OCI-LY7 (cell line): ENCODE results near the gene RBM42. TPM values are rescaled to one million over a fixed set of nuclear protein-coding genes. Genes with fewer than 3 reads are reported as not detected.

Source experiments
- BruUV-seq: library from RNA; stranded (reverse); fragments of 400-500 nt; replicated peaks from 2 replicates; lab custom pipeline; 2021; lab: Mats Ljungman, UMichigan
- CTCF ChIA-PET: fragments of 300-600 bp; sonication (Branson Sonifier 250); formaldehyde crosslinking; loops from one replicate; lab custom pipeline; 2022; ENCODE audit warnings: antibody characterized with exemption; ENCODE audit not compliant: unreplicated experiment; lab: Charles Lee
- POLR2A ChIA-PET: fragments of 300-600 bp; sonication (Branson Sonifier 250); formaldehyde crosslinking; loops from one replicate; lab custom pipeline; 2022; ENCODE audit warnings: antibody characterized with exemption; lab: Charles Lee
- DNase-seq: peaks from one replicate; pipeline ENCODE4 v3.0.0-alpha.2; 2015; ENCODE audit warnings: low spot score
- H2AFZ ChIP-seq: fragments of 200-600 bp; sonication (generic), shearing (Covaris generic); 2 replicates; pipeline ENCODE4 v1.6.1; 2014; ENCODE audit warnings: mild to moderate bottlenecking, antibody characterized with exemption, low read length, moderate library complexity
- H3K27ac ChIP-seq: fragments of 200-600 bp; sonication (generic); 2 replicates; pipeline ENCODE4 v1.5.1; 2014; ENCODE audit warnings: mixed run types, low read depth, mild to moderate bottlenecking, moderate library complexity, low read length, inconsistent platforms; ENCODE audit not compliant: poor library complexity, severe bottlenecking
- H3K36me3 ChIP-seq: fragments of 200-600 bp; sonication (generic); 2 replicates; pipeline ENCODE4 v1.6.1; 2014; ENCODE audit warnings: mild to moderate bottlenecking, antibody characterized with exemption, low read length, moderate library complexity, mixed read lengths; ENCODE audit not compliant: insufficient read depth
- H3K4me1 ChIP-seq: fragments of 200-600 bp; sonication (generic); 2 replicates; pipeline ENCODE4 v1.5.1; 2014; ENCODE audit warnings: mild to moderate bottlenecking, low read length; ENCODE audit not compliant: insufficient read depth, poor library complexity, severe bottlenecking
- H3K4me2 ChIP-seq: fragments of 200-600 bp; sonication (generic); 2 replicates; pipeline ENCODE4 v1.6.1; 2014; ENCODE audit warnings: mild to moderate bottlenecking, low read length
- H3K4me3 ChIP-seq: fragments of 200-600 bp; sonication (generic); 2 replicates; pipeline ENCODE4 v1.5.1; 2014; ENCODE audit warnings: mild to moderate bottlenecking, low read depth, low read length; ENCODE audit not compliant: poor library complexity, severe bottlenecking
- H3K79me2 ChIP-seq: fragments of 200-600 bp; sonication (generic); 2 replicates; pipeline ENCODE4 v1.6.1; 2016; ENCODE audit warnings: low read depth, mild to moderate bottlenecking, low read length, moderate library complexity, mixed read lengths; ENCODE audit not compliant: insufficient read depth
- H3K9me2 ChIP-seq: fragments of 200-600 bp; sonication (generic); 2 replicates; pipeline ENCODE4 v1.6.1; 2016; ENCODE audit warnings: mild to moderate bottlenecking, low read length, mixed read lengths; ENCODE audit not compliant: insufficient read depth
- H3K9me3 ChIP-seq: fragments of 200-600 bp; sonication (generic); 2 replicates; pipeline ENCODE4 v1.6.1; 2014; ENCODE audit warnings: mild to moderate bottlenecking, mixed run types, low read length, mixed read lengths
- H4K20me1 ChIP-seq: fragments of 200-600 bp; sonication (generic); 2 replicates; pipeline ENCODE4 v1.6.1; 2014; ENCODE audit warnings: mild to moderate bottlenecking, antibody characterized with exemption, low read length, moderate library complexity, mixed read lengths; ENCODE audit not compliant: insufficient read depth
- EZH2phosphoT487 ChIP-seq: fragments of 200-600 bp; sonication (generic); IDR thresholded peaks from 2 replicates; pipeline ENCODE4 v1.6.1; 2018; ENCODE audit warnings: low read depth, borderline replicate concordance, mild to moderate bottlenecking, mixed run types, antibody characterized with exemption, low read length, moderate library complexity, mixed read lengths
- intact Hi-C: fragments of 100-400 bp; cut with micrococcal nuclease; formaldehyde crosslinking; loops from one replicate; pipeline ENCODE4 v1.10.0; 2022; ENCODE audit not compliant: unreplicated experiment
- total RNA-seq, 2 experiments: library from RNA; depleted of rRNA in 1 of 2; stranded (reverse); fragments of >200 nt in 1 of 2; shearing (Covaris generic) in 1 of 2; gene quantifications; 2 replicates each; pipeline ENCODE4 v1.2.3, GENCODE V29; 2014 to 2022
- TF ChIP-seq, protein P1 (sequence below): fragments of 200-600 bp; sonication (generic); conservative IDR thresholded peaks from 2 replicates; pipeline ENCODE4 v1.5.1; 2014; ENCODE audit warnings: mild to moderate bottlenecking, antibody characterized with exemption, low read length, moderate library complexity, mixed read lengths

RBM42 gene
- total RNA-seq, 2 experiments from 2014 or later, result 62.0 to 115 TPM

DNA sequence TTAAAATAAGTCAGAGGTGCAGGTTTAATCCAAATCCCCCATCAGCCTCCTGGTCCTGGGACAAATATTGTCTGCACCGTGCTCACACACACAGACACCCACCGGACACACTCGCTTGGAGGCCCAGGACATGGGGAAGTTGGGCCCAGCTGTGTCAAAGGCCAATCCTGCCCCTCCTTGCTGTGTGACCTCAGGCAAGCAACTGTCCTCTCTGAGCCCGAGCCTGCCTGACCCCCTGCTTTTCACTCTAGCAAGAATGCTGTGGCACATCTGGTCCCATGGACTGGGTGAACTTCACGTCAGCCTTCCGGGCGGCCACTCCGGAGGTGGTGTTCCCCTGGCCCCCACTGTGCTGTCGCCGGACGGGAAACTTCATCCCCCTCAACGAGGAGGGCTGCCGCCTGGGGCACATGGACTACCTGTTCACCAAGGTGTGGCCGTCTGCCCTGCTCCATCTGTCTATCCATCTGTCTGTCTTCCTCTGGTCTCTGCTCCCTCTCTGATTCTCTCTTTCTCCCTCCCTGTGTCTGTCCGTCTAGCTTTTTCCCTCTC is 46.8 kb downstream of the RBM42 start:
- Histone ChIP-seq H3K36me3 (no peaks in the 10 kb centered on the region), H3K27ac (no peak overlapping the region), H2AFZ (no peak overlapping the region), H3K4me1 (no peaks in the 10 kb centered on the region), H3K9me2 (no peaks in the 10 kb centered on the region), H3K4me2 (no peak overlapping the region), H3K9me3 (no peaks in the 10 kb centered on the region), H4K20me1 (no peaks in the 10 kb centered on the region), H3K79me2 (no peaks in the 10 kb centered on the region), H3K4me3 (no peak overlapping the region)
- ChIA-PET POLR2A (interaction anchor here (0.6 kb wide), 1 partner anchor 16 kb away, joined by 3 read pairs; no protein-coding TSS in a partner anchor), CTCF (no interaction called here)
- intact Hi-C loops, result no loop called here
- DNase-seq, result no peak
- no TSS peak for BruUV-seq
- TF ChIP-seq, protein P1, sequence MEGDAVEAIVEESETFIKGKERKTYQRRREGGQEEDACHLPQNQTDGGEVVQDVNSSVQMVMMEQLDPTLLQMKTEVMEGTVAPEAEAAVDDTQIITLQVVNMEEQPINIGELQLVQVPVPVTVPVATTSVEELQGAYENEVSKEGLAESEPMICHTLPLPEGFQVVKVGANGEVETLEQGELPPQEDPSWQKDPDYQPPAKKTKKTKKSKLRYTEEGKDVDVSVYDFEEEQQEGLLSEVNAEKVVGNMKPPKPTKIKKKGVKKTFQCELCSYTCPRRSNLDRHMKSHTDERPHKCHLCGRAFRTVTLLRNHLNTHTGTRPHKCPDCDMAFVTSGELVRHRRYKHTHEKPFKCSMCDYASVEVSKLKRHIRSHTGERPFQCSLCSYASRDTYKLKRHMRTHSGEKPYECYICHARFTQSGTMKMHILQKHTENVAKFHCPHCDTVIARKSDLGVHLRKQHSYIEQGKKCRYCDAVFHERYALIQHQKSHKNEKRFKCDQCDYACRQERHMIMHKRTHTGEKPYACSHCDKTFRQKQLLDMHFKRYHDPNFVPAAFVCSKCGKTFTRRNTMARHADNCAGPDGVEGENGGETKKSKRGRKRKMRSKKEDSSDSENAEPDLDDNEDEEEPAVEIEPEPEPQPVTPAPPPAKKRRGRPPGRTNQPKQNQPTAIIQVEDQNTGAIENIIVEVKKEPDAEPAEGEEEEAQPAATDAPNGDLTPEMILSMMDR, result no peak
- TF ChIP-seq EZH2phosphoT487, result no peak

Other genes starting within 250 kb of the RBM42 start
- gene FFAR2, start 180.8 kb upstream of the RBM42 start, total RNA-seq (2014; rRNA removed; shearing (Covaris generic)), result not detected in 2 replicates
- gene FFAR2, start 180.8 kb upstream of the RBM42 start, total RNA-seq (2022), result not detected in 2 replicates
- not detected in 2 replicates for gene KRTDAP, start 138.6 kb upstream of the RBM42 start, total RNA-seq (2014; rRNA removed; shearing (Covaris generic))
- not detected in 2 replicates for gene KRTDAP, start 138.6 kb upstream of the RBM42 start, total RNA-seq (2022)
- not detected in 2 replicates for gene DMKN, start 115.4 kb upstream of the RBM42 start, total RNA-seq (2014; rRNA removed; shearing (Covaris generic))
- gene DMKN, start 115.4 kb upstream of the RBM42 start, total RNA-seq (2022), result not detected in 2 replicates
- gene SBSN, start 100.7 kb upstream of the RBM42 start, total RNA-seq (2014; rRNA removed; shearing (Covaris generic)), result not detected in 2 replicates
- gene SBSN, start 100.7 kb upstream of the RBM42 start, total RNA-seq (2022), result not detected in 2 replicates
- not detected in 2 replicates for gene GAPDHS, start 95.6 kb upstream of the RBM42 start, total RNA-seq (2014; rRNA removed; shearing (Covaris generic))
- gene GAPDHS, start 95.6 kb upstream of the RBM42 start, total RNA-seq (2022), result not detected in 2 replicates
- gene TMEM147, start 83.4 kb upstream of the RBM42 start, total RNA-seq (2014; rRNA removed; shearing (Covaris generic)), result 83.2 and 85.8 TPM in 2 replicates
- gene TMEM147, start 83.4 kb upstream of the RBM42 start, total RNA-seq (2022), result 40.9 and 47.1 TPM in 2 replicates
- 0.15 and 0.92 TPM in 2 replicates for gene ATP4A, start 65.4 kb upstream of the RBM42 start, total RNA-seq (2014; rRNA removed; shearing (Covaris generic))
- gene ATP4A, start 65.4 kb upstream of the RBM42 start, total RNA-seq (2022), result 0.33 and 0.36 TPM in 2 replicates
- gene PMIS2, start 42.9 kb upstream of the RBM42 start, total RNA-seq (2014; rRNA removed; shearing (Covaris generic)), result not detected in 2 replicates
- gene PMIS2, start 42.9 kb upstream of the RBM42 start, total RNA-seq (2022), result not detected in 2 replicates
- 61.5 and 66.8 TPM in 2 replicates for gene HAUS5, start 16.3 kb upstream of the RBM42 start, total RNA-seq (2014; rRNA removed; shearing (Covaris generic))
- gene HAUS5, start 16.3 kb upstream of the RBM42 start, total RNA-seq (2022), result 58.1 and 59.7 TPM in 2 replicates
- gene ETV2, start 12.7 kb downstream of the RBM42 start, total RNA-seq (2014; rRNA removed; shearing (Covaris generic)), result 0.25 and 0.57 TPM in 2 replicates
- 1.7 and 2.0 TPM in 2 replicates for gene ETV2, start 12.7 kb downstream of the RBM42 start, total RNA-seq (2022)
- gene COX6B1, start 19.3 kb downstream of the RBM42 start, total RNA-seq (2014; rRNA removed; shearing (Covaris generic)), result 404 and 536 TPM in 2 replicates
- 373 and 395 TPM in 2 replicates for gene COX6B1, start 19.3 kb downstream of the RBM42 start, total RNA-seq (2022)
- not detected in 2 replicates for gene UPK1A, start 37.5 kb downstream of the RBM42 start, total RNA-seq (2014; rRNA removed; shearing (Covaris generic))
- not detected in 2 replicates for gene UPK1A, start 37.5 kb downstream of the RBM42 start, total RNA-seq (2022)
- not detected in 2 replicates for gene ZBTB32, start 75.5 kb downstream of the RBM42 start, total RNA-seq (2014; rRNA removed; shearing (Covaris generic))
- gene ZBTB32, start 75.5 kb downstream of the RBM42 start, total RNA-seq (2022), result not detected in 2 replicates
- gene KMT2B, start 89.0 kb downstream of the RBM42 start, total RNA-seq (2014; rRNA removed; shearing (Covaris generic)), result 18.0 and 25.2 TPM in 2 replicates
- 56.2 and 57.2 TPM in 2 replicates for gene KMT2B, start 89.0 kb downstream of the RBM42 start, total RNA-seq (2022)
- gene IGFLR1, start 113.4 kb downstream of the RBM42 start, total RNA-seq (2014; rRNA removed; shearing (Covaris generic)), result 8.5 and 11.4 TPM in 2 replicates
- 18.3 and 21.5 TPM in 2 replicates for gene IGFLR1, start 113.4 kb downstream of the RBM42 start, total RNA-seq (2022)
- 16.1 and 33.6 TPM in 2 replicates for gene U2AF1L4, start 116.4 kb downstream of the RBM42 start, total RNA-seq (2014; rRNA removed; shearing (Covaris generic))
- gene U2AF1L4, start 116.4 kb downstream of the RBM42 start, total RNA-seq (2022), result 35.2 and 37.5 TPM in 2 replicates
- gene PSENEN, start 116.6 kb downstream of the RBM42 start, total RNA-seq (2014; rRNA removed; shearing (Covaris generic)), result 20.8 and 25.7 TPM in 2 replicates
- gene PSENEN, start 116.6 kb downstream of the RBM42 start, total RNA-seq (2022), result 51.0 and 53.7 TPM in 2 replicates
- gene LIN37, start 119.5 kb downstream of the RBM42 start, total RNA-seq (2014; rRNA removed; shearing (Covaris generic)), result 6.0 and 11.6 TPM in 2 replicates
- gene LIN37, start 119.5 kb downstream of the RBM42 start, total RNA-seq (2022), result 11.7 and 20.0 TPM in 2 replicates
- gene HSPB6, start 128.0 kb downstream of the RBM42 start, total RNA-seq (2014; rRNA removed; shearing (Covaris generic)), result not detected in 2 replicates
- 1.7 and 1.8 TPM in 2 replicates for gene HSPB6, start 128.0 kb downstream of the RBM42 start, total RNA-seq (2022)
- gene PROSER3, start 129.1 kb downstream of the RBM42 start, total RNA-seq (2014; rRNA removed; shearing (Covaris generic)), result 15.2 and 17.2 TPM in 2 replicates
- 66.1 and 70.6 TPM in 2 replicates for gene PROSER3, start 129.1 kb downstream of the RBM42 start, total RNA-seq (2022)
- gene ARHGAP33, start 146.5 kb downstream of the RBM42 start, total RNA-seq (2014; rRNA removed; shearing (Covaris generic)), result 15.1 and 21.3 TPM in 2 replicates
- gene ARHGAP33, start 146.5 kb downstream of the RBM42 start, total RNA-seq (2022), result 94.6 and 130 TPM in 2 replicates
- not detected in 2 replicates for gene PRODH2, start 183.8 kb downstream of the RBM42 start, total RNA-seq (2014; rRNA removed; shearing (Covaris generic))
- gene PRODH2, start 183.8 kb downstream of the RBM42 start, total RNA-seq (2022), result not detected in 2 replicates
- not detected in 2 replicates for gene NPHS1, start 223.5 kb downstream of the RBM42 start, total RNA-seq (2014; rRNA removed; shearing (Covaris generic))
- not detected in 2 replicates for gene NPHS1, start 223.5 kb downstream of the RBM42 start, total RNA-seq (2022)
- 0.95 and 1.4 TPM in 2 replicates for gene KIRREL2, start 227.9 kb downstream of the RBM42 start, total RNA-seq (2014; rRNA removed; shearing (Covaris generic))
- 2.0 and 2.2 TPM in 2 replicates for gene KIRREL2, start 227.9 kb downstream of the RBM42 start, total RNA-seq (2022)
- gene APLP1, start 239.5 kb downstream of the RBM42 start, total RNA-seq (2014; rRNA removed; shearing (Covaris generic)), result 0.13 TPM in 1 of 2 replicates, not detected in the other
- 0.70 and 1.2 TPM in 2 replicates for gene APLP1, start 239.5 kb downstream of the RBM42 start, total RNA-seq (2022)